Natural killer cell (primary cell): ENCODE measurements around the gene TOGARAM2. TPM values are rescaled to one million over a fixed set of nuclear protein-coding genes. Genes with fewer than 3 reads are reported as not detected.

ENCODE experiments used
- ATAC-seq, 3 donors: fragments of 150-1000 bp in 2 of 3; fragments of 200-7000 bp in 1 of 3; cut with Tn5 transposase; 1 replicate in 1 of 3; 2 replicates in 2 of 3; pipeline ENCODE4 v1.10.0; 2021; ENCODE audit warnings: mild to moderate bottlenecking in 2 of 3, moderate library complexity in 2 of 3
- DNase-seq, 2 donors: peaks; one replicate each; pipeline versions ENCODE4 v3.0.0 to v3.0.0-alpha.2; 2013 to 2021; ENCODE audit warnings: mixed read lengths in 1 of 2
- H3K27ac ChIP-seq: one replicate; pipeline ENCODE4 v1.5.1; 2013; ENCODE audit warnings: mild to moderate bottlenecking, low read length
- H3K27me3 ChIP-seq: one replicate; pipeline ENCODE4 v1.6.1; 2013; ENCODE audit warnings: low read length; ENCODE audit not compliant: control insufficient read depth, insufficient read depth
- H3K36me3 ChIP-seq: one replicate; pipeline ENCODE4 v1.6.1; 2013; ENCODE audit warnings: low read length; ENCODE audit not compliant: control insufficient read depth, insufficient read depth
- H3K4me1 ChIP-seq: one replicate; pipeline ENCODE4 v1.6.1; 2013; ENCODE audit warnings: low read length; ENCODE audit not compliant: control insufficient read depth, insufficient read depth
- H3K4me3 ChIP-seq: one replicate; pipeline ENCODE4 v1.5.1; 2013; ENCODE audit warnings: low read length
- H3K9me3 ChIP-seq: one replicate; pipeline ENCODE4 v1.6.1; 2013; ENCODE audit warnings: low read length; ENCODE audit not compliant: control insufficient read depth, insufficient read depth
- H3K27ac Mint-ChIP-seq, 2 donors: one replicate each; pipeline ENCODE4 v1.8.0; 2022; ENCODE audit warnings: mild to moderate bottlenecking in 2 of 2, mixed read lengths in 2 of 2, moderate library complexity in 1 of 2
- H3K27me3 Mint-ChIP-seq, 2 donors: one replicate each; pipeline ENCODE4 v1.8.0; 2022; ENCODE audit warnings: low read depth in 2 of 2, mixed read lengths in 2 of 2
- H3K36me3 Mint-ChIP-seq: one replicate; pipeline ENCODE4 v1.8.0; 2022; ENCODE audit warnings: mixed read lengths
- H3K4me1 Mint-ChIP-seq, 2 donors: one replicate each; pipeline ENCODE4 v1.8.0; 2022; ENCODE audit warnings: mixed read lengths in 2 of 2
- H3K4me3 Mint-ChIP-seq: one replicate; pipeline ENCODE4 v1.8.0; 2022; ENCODE audit warnings: mild to moderate bottlenecking, moderate library complexity, mixed read lengths
- H3K9me3 Mint-ChIP-seq, 2 donors: one replicate each; pipeline ENCODE4 v1.8.0; 2022; ENCODE audit warnings: mixed read lengths in 2 of 2
- CTCF ChIP-seq: fragments of 200-600 bp; IDR thresholded peaks from one replicate; pipeline ENCODE4 v1.8.0; 2022; ENCODE audit warnings: antibody characterized with exemption
- WGBS: methylation state at CpG from one replicate; pipeline ENCODE4 v1.1.7; 2013; ENCODE audit warnings: missing lambda C conversion rate; ENCODE audit not compliant: insufficient coverage; 5-methylcytosine and 5-hydroxymethylcytosine counted together
- intact Hi-C: fragments of 100-400 bp; cut with micrococcal nuclease; formaldehyde crosslinking; loops from one replicate; pipeline ENCODE4 v1.14.2; 2022
- total RNA-seq, 4 donors: library from RNA; stranded (reverse); fragments of 120-200 nt in 1 of 4; gene quantifications; one replicate each; pipeline versions ENCODE4 v1.2.3 to v1.2.4, GENCODE V29; 2013 to 2022

TOGARAM2 gene
- total RNA-seq, 3 donors from 2014 or later (not counting 1 experiment from before 2014, with no cell fraction given) = 25.9 to 53.2 (median 30.8) TPM

GRCh38 chr2:28955467-28955866 is 25.6 kb upstream of the TOGARAM2 start:
- WGBS = 86% methylated on average over 5 of the region's 5 CpGs
- intact Hi-C loops = loop anchor here (5.0 kb wide), 2 partner anchors 133 to 162 kb away; partner anchors contain the start of gene CLIP4
- no peak for TF ChIP-seq CTCF

GRCh38 chr2:28956415-28956826 is 24.7 kb upstream of the TOGARAM2 start:
- no peak overlapping the region for H3K4me3 ChIP-seq
- no peaks in the 10 kb centered on the region for H3K9me3 ChIP-seq
- Mint-ChIP-seq H3K9me3 (no peaks in the 10 kb centered on the region), H3K4me3 (peak overlapping the region; percentile 85), H3K27ac (no peak overlapping the region), H3K27me3 (peaks cover 0 to 3% of the 10 kb centered on the region in 2 donors), H3K36me3 (no peaks in the 10 kb centered on the region), H3K4me1 (peaks cover 6 to 12% of the 10 kb centered on the region in 2 donors)
- no peaks in the 10 kb centered on the region for H3K27me3 ChIP-seq
- TF ChIP-seq CTCF = no peak
- no peaks in the 10 kb centered on the region for H3K36me3 ChIP-seq
- WGBS = 27% methylated on average over 11 of the region's 11 CpGs
- intact Hi-C loops = loop anchor here (5.0 kb wide), 2 partner anchors 134 to 161 kb away; partner anchors contain the start of gene CLIP4
- ATAC-seq (peak; percentile 48 to 87 (median 62)), DNase-seq (peak in 1 of 2 donors; percentile 62)
- peaks cover 6% of the 10 kb centered on the region for H3K4me1 ChIP-seq
- no peak overlapping the region for H3K27ac ChIP-seq

More at GRCh38 chr2:28955467-28955866, 25.6 kb upstream of the TOGARAM2 start:
- peaks cover 0 to 3% of the 10 kb centered on the region in 2 donors for H3K27me3 Mint-ChIP-seq
- peaks cover 7 to 12% of the 10 kb centered on the region in 2 donors for H3K4me1 Mint-ChIP-seq
- H3K9me3 ChIP-seq = no peaks in the 10 kb centered on the region
- DNase-seq = no peak
- no peaks in the 10 kb centered on the region for H3K36me3 ChIP-seq
- no peak overlapping the region for H3K27ac ChIP-seq
- H3K4me3 ChIP-seq = no peak overlapping the region
- no peaks in the 10 kb centered on the region for H3K27me3 ChIP-seq
- H3K9me3 Mint-ChIP-seq = no peaks in the 10 kb centered on the region
- peaks cover 6% of the 10 kb centered on the region for H3K4me1 ChIP-seq
- no peak overlapping the region for H3K27ac Mint-ChIP-seq
- no peak for ATAC-seq
- H3K36me3 Mint-ChIP-seq = no peaks in the 10 kb centered on the region
- H3K4me3 Mint-ChIP-seq = no peak overlapping the region

GRCh38 chr2:28956890-28957289 is 24.2 kb upstream of the TOGARAM2 start:
- H3K9me3 ChIP-seq = no peaks in the 10 kb centered on the region
- no peak overlapping the region for H3K27ac ChIP-seq
- Mint-ChIP-seq H3K27ac (no peak overlapping the region), H3K4me3 (peak overlapping the region; percentile 85), H3K36me3 (no peaks in the 10 kb centered on the region), H3K4me1 (peaks cover 6 to 12% of the 10 kb centered on the region in 2 donors), H3K9me3 (no peaks in the 10 kb centered on the region), H3K27me3 (peaks cover 0 to 3% of the 10 kb centered on the region in 2 donors)
- 95% methylated on average over 15 of the region's 15 CpGs for WGBS
- H3K36me3 ChIP-seq = no peaks in the 10 kb centered on the region
- ATAC-seq = peak in 1 of 3 donors; percentile 56
- peaks cover 6% of the 10 kb centered on the region for H3K4me1 ChIP-seq
- DNase-seq = no peak
- intact Hi-C loops = loop anchor here (5.0 kb wide), 2 partner anchors 135 to 160 kb away; partner anchors contain the start of gene CLIP4
- no peak overlapping the region for H3K4me3 ChIP-seq
- no peak for TF ChIP-seq CTCF
- H3K27me3 ChIP-seq = no peaks in the 10 kb centered on the region

GRCh38 chr2:28958689-28959088 is 22.4 kb upstream of the TOGARAM2 start:
- no peak overlapping the region for H3K4me3 ChIP-seq
- intact Hi-C loops = loop anchor here (1.0 to 5.0 kb wide), 4 partner anchors 53 to 238 kb away; partner anchors contain the start of gene CLIP4
- DNase-seq (peak; percentile 25 to 78), ATAC-seq (peak; percentile 63 to 94 (median 74))
- Mint-ChIP-seq H3K9me3 (no peaks in the 10 kb centered on the region), H3K27ac (peak overlapping the region in 1 of 2 donors; percentile 25), H3K36me3 (no peaks in the 10 kb centered on the region), H3K4me3 (no peak overlapping the region), H3K27me3 (peaks cover 0 to 3% of the 10 kb centered on the region in 2 donors), H3K4me1 (peaks cover 6 to 12% of the 10 kb centered on the region in 2 donors)
- 36% methylated on average over 8 of the region's 9 CpGs for WGBS
- H3K4me1 ChIP-seq = peaks cover 6% of the 10 kb centered on the region
- no peaks in the 10 kb centered on the region for H3K36me3 ChIP-seq
- H3K27me3 ChIP-seq = no peaks in the 10 kb centered on the region
- TF ChIP-seq CTCF = peak; percentile 82
- no peaks in the 10 kb centered on the region for H3K9me3 ChIP-seq
- H3K27ac ChIP-seq = no peak overlapping the region
